HCT116 (cell line): ENCODE data around the gene ICAM2. TPM values are rescaled to one million over a fixed set of nuclear protein-coding genes. Genes with fewer than 3 reads are reported as not detected.

Experiments used
- ATAC-seq: fragments of 200-7000 bp; cut with Tn5 transposase; 2 replicates; pipeline ENCODE4 v1.9.1; 2020; ENCODE audit warnings: mild to moderate bottlenecking, moderate library complexity
- BruUV-seq: library from RNA; stranded (reverse); fragments of 400-500 nt; replicated peaks from 2 replicates; lab custom pipeline; 2021; lab: Mats Ljungman, UMichigan
- CTCF ChIA-PET: fragments of 300-600 bp; sonication (Branson Sonifier 250); formaldehyde crosslinking; loops from one replicate; lab custom pipeline; 2021; ENCODE audit warnings: antibody characterized with exemption; lab: Charles Lee
- POLR2A ChIA-PET: fragments of 300-600, 350-600 bp; sonication (Branson Sonifier 250); formaldehyde crosslinking; loops from one replicate; lab custom pipeline; 2021; ENCODE audit warnings: antibody characterized with exemption; lab: Charles Lee
- RAD21 ChIA-PET, 2 experiments: fragments of 300-600 bp; sonication (Branson Sonifier 250); formaldehyde crosslinking; loops; one replicate each; lab custom pipeline; 2023; ENCODE audit warnings: low total read pairs in 2 of 2; ENCODE audit not compliant: uncharacterized antibody in 2 of 2, unreplicated experiment in 2 of 2, low non-redundant PET in 1 of 2; lab: Charles Lee
- DNase-seq: peaks from one replicate; pipeline ENCODE4 v3.0.0-alpha.2; 2010; ENCODE audit warnings: low read depth, low spot score
- H2AFZ ChIP-seq: fragments of 200-600 bp; shearing (Covaris generic), sonication (generic); 2 replicates; pipeline ENCODE4 v1.6.1; 2017; ENCODE audit warnings: low read depth, mixed run types, mixed read lengths, antibody characterized with exemption, low read length; ENCODE audit not compliant: poor library complexity, severe bottlenecking
- H3K27ac ChIP-seq: 2 replicates; pipeline ENCODE4 v1.5.1; 2012; ENCODE audit warnings: low read depth, low read length
- H3K27me3 ChIP-seq: fragments of 200-600 bp; sonication (generic); 2 replicates; pipeline ENCODE4 v1.6.1; 2016; ENCODE audit warnings: mixed run types, low read length, mixed read lengths; ENCODE audit not compliant: insufficient read depth
- H3K36me3 ChIP-seq, 2 experiments: fragments of 200-500 bp in 1 of 2; fragments of 200-600 bp in 1 of 2; sonication (Bioruptor generic) in 1 of 2; sonication (generic) in 1 of 2; 2 replicates each; pipeline versions ENCODE4 v1.5.1 to v1.6.1; 2014 to 2016; ENCODE audit warnings: low read length in 2 of 2, inconsistent platforms in 1 of 2, mixed read lengths in 1 of 2, mixed run types in 1 of 2; ENCODE audit not compliant: insufficient read depth in 2 of 2, control insufficient read depth in 1 of 2
- H3K4me1 ChIP-seq, 2 experiments: fragments of 200-600 bp in 1 of 2; sonication (generic) in 1 of 2; 2 replicates each; pipeline versions ENCODE4 v1.5.1 to v1.6.1; 2012 to 2017; ENCODE audit warnings: low read length in 2 of 2, inconsistent platforms in 1 of 2, mild to moderate bottlenecking in 1 of 2, mixed read lengths in 1 of 2, mixed run types in 1 of 2, moderate library complexity in 1 of 2; ENCODE audit not compliant: insufficient read depth in 2 of 2, control insufficient read depth in 1 of 2
- H3K4me2 ChIP-seq: fragments of 200-600 bp; sonication (generic); 2 replicates; pipeline ENCODE4 v1.6.1; 2017; ENCODE audit warnings: mixed run types, low read length, mixed read lengths
- H3K4me3 ChIP-seq, 2 experiments: fragments of 200-600 bp in 1 of 2; sonication (generic) in 1 of 2; replicated peaks in 1 of 2; 2 replicates each; pipeline ENCODE4 v1.5.1; 2011 to 2016; ENCODE audit warnings: low read length in 2 of 2, control low read depth in 1 of 2, low read depth in 1 of 2, mild to moderate bottlenecking in 1 of 2, mixed read lengths in 1 of 2, mixed run types in 1 of 2
- H3K79me2 ChIP-seq: fragments of 200-600 bp; sonication (generic); 2 replicates; pipeline ENCODE4 v1.6.1; 2017; ENCODE audit warnings: mild to moderate bottlenecking, mixed run types, low read length, moderate library complexity, mixed read lengths; ENCODE audit not compliant: insufficient read depth
- H3K9ac ChIP-seq: fragments of 200-600 bp; sonication (generic); 2 replicates; pipeline ENCODE4 v1.6.1; 2016; ENCODE audit warnings: low read length, mixed read lengths
- H3K9me2 ChIP-seq: fragments of 200-600 bp; sonication (generic), shearing (Covaris generic); 2 replicates; pipeline ENCODE4 v1.6.1; 2017; ENCODE audit warnings: mixed run types, mild to moderate bottlenecking, moderate library complexity; ENCODE audit not compliant: insufficient read depth
- H3K9me3 ChIP-seq, 2 experiments: fragments of 200-500 bp in 1 of 2; fragments of 200-600 bp in 1 of 2; sonication (Bioruptor generic) in 1 of 2; sonication (generic) in 1 of 2; 2 replicates each; pipeline ENCODE4 v1.6.1; 2014 to 2017; ENCODE audit warnings: low read length in 2 of 2, mixed read lengths in 2 of 2, inconsistent platforms in 1 of 2, low read depth in 1 of 2, mild to moderate bottlenecking in 1 of 2, mixed run types in 1 of 2, moderate library complexity in 1 of 2; ENCODE audit not compliant: control insufficient read depth in 1 of 2, insufficient read depth in 1 of 2
- H4K20me1 ChIP-seq: fragments of 200-600 bp; sonication (generic), shearing (Covaris generic); 2 replicates; pipeline ENCODE4 v1.6.1; 2017; ENCODE audit warnings: mixed run types, mild to moderate bottlenecking, moderate library complexity; ENCODE audit not compliant: insufficient read depth
- CTCF ChIP-seq, 3 experiments: fragments of 200-600 bp in 1 of 3; sonication (generic) in 1 of 3; IDR thresholded peaks in 2 of 3; conservative IDR thresholded peaks in 1 of 3; 2 replicates each; pipeline ENCODE4 v1.5.1; 2012 to 2017; ENCODE audit warnings: low read depth in 2 of 3, low read length in 2 of 3, antibody characterized with exemption in 1 of 3, borderline replicate concordance in 1 of 3, control low read depth in 1 of 3, mild to moderate bottlenecking in 1 of 3, mixed read lengths in 1 of 3, mixed run types in 1 of 3, moderate library complexity in 1 of 3; ENCODE audit not compliant: insufficient read depth in 1 of 3
- EGR1 ChIP-seq: IDR thresholded peaks from 2 replicates; pipeline ENCODE4 v1.6.1; 2012; ENCODE audit warnings: low read depth
- ELF1 ChIP-seq: IDR thresholded peaks from 2 replicates; pipeline ENCODE4 v1.6.1; 2012; ENCODE audit warnings: low read depth, borderline replicate concordance
- EZH2 ChIP-seq: fragments of 200-600 bp; sonication (generic); IDR thresholded peaks from 2 replicates; pipeline ENCODE4 v1.6.1; 2017; ENCODE audit warnings: antibody characterized with exemption, mixed run types
- FOSL1 ChIP-seq: IDR thresholded peaks from 2 replicates; pipeline ENCODE4 v1.6.1; 2012; ENCODE audit warnings: low read depth
- JUND ChIP-seq: IDR thresholded peaks from 2 replicates; pipeline ENCODE4 v1.6.1; 2012
- POLR2AphosphoS5 ChIP-seq: IDR thresholded peaks from 2 replicates; pipeline ENCODE4 v1.6.1; 2011; ENCODE audit warnings: mild to moderate bottlenecking, low read depth, low read length, moderate library complexity
- TCF7L2 ChIP-seq: IDR thresholded peaks from 2 replicates; pipeline ENCODE4 v1.7.0; 2011; ENCODE audit warnings: borderline replicate concordance, inconsistent platforms; ENCODE audit not compliant: insufficient read depth, insufficient read length; ENCODE audit errors: extremely low read depth
- ZNF274 ChIP-seq: fragments of 200-500 bp; sonication (Bioruptor generic); IDR thresholded peaks from 2 replicates; pipeline ENCODE4 v1.6.1; 2014; ENCODE audit warnings: mild to moderate bottlenecking, low read depth, low read length, inconsistent platforms
- intact Hi-C: fragments of 100-400 bp; cut with micrococcal nuclease; formaldehyde crosslinking; loops from 2 replicates; pipeline ENCODE4 v1.10.0; 2022
- total RNA-seq: library from RNA; stranded (reverse); gene quantifications from one replicate; pipeline ENCODE4 v1.2.1, GENCODE V29; 2021; ENCODE audit not compliant: unreplicated experiment
- TF ChIP-seq, protein P1 (sequence below): IDR thresholded peaks from 2 replicates; pipeline ENCODE4 v1.6.1; 2012

The ICAM2 gene
- total RNA-seq, 1 experiment from 2014 or later = 0.61 TPM

- ChIA-PET RAD21 (interaction anchor here in 1 of 2 experiments (2.2 kb wide), 1 partner anchor 72 kb away, joined by 7 read pairs; no protein-coding TSS in a partner anchor), POLR2A (no interaction called here), CTCF (interaction anchor here (5.9 kb wide), 1 partner anchor 72 kb away, joined by 158 read pairs; no protein-coding TSS in a partner anchor)
- Histone ChIP-seq H3K36me3 (peaks cover 0 to 5% of the 10 kb centered on the region in 2 experiments; a peak in 1 of 4 replicates), H3K4me3 (no peak overlapping the region), H3K9ac (no peak overlapping the region), H3K27me3 (no peaks in the 10 kb centered on the region), H4K20me1 (no peaks in the 10 kb centered on the region), H2AFZ (no peak overlapping the region), H3K79me2 (no peaks in the 10 kb centered on the region), H3K4me2 (no peak overlapping the region), H3K4me1 (peaks cover 0 to 6% of the 10 kb centered on the region in 2 experiments; a peak in 1 of 4 replicates), H3K9me3 (no peaks in the 10 kb centered on the region), H3K9me2 (no peaks in the 10 kb centered on the region), H3K27ac (no peak overlapping the region)
- DNase-seq = no peak
- no peak for TF ChIP-seq EZH2
- TF ChIP-seq ELF1 = no peak
- TF ChIP-seq POLR2AphosphoS5 = no peak
- TF ChIP-seq EGR1 = no peak
- TF ChIP-seq ZNF274 = no peak
- TF ChIP-seq JUND = no peak
- TF ChIP-seq FOSL1 = no peak
- no peak for TF ChIP-seq TCF7L2
- TF ChIP-seq, protein P1, sequence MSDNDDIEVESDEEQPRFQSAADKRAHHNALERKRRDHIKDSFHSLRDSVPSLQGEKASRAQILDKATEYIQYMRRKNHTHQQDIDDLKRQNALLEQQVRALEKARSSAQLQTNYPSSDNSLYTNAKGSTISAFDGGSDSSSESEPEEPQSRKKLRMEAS = no peak
- TF ChIP-seq CTCF (IDR thresholded peaks at IDR 0.05 in 2 of 3, conservative IDR thresholded peaks at IDR 0.05 in 1 of 3; ENCODE audit: borderline replicate concordance in 1 of 3, insufficient read depth in 1 of 3, low read depth in 2 of 3, low read length in 2 of 3) = no peak
- intact Hi-C loops = loop anchor here (10.0 kb wide), 1 partner anchor 223 kb away; no protein-coding TSS in a partner anchor
- ATAC-seq = no peak
- no TSS peak for BruUV-seq
These were observed 40.9 kb upstream of the ICAM2 start for GRCh38 chr17:64061178-64061898.
